ENCODE results near the gene ASB1.

Gene ASB1

DNA sequence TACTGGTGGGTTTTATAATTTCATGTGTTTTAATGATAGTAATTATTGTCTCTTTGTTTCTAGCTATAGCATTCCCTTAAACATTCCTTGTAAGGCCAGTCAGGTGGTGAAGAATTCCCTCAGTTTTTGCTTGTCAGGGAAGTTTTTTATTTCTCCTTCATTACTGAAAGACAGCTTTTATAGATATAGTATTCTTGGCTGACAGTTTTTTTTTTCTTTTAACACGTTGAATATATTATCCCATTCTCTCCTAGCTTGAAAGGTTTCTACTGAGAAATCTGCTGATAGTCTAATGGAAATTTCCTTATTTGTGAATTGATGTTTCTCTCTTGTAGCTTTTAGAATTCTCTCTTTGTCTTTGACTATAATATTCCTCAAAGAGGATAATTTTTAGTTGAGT is 46.8 kb downstream of the ASB1 start:
- DNase-seq: no peak

DNA sequence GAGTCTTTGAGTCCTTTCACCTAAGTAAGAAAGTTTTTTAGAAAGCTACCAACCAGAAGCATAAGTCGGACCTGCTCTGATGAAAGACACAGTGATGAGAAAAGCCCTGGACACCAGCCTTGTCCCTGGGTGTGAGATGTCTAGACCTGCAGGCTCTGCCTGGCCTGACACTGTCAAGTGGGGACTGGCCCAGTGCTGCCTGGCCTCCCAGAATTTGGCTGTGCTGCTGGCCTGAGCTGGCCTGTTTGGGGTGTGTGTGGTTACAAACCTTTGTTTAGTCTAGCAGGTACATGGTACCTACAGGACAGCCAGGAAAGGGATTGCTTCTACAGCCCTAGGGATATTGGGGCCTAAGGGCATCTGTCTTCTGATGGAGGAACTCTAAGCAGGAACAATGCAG is 48.3 kb downstream of the ASB1 start:
- no peak for DNase-seq

DNA sequence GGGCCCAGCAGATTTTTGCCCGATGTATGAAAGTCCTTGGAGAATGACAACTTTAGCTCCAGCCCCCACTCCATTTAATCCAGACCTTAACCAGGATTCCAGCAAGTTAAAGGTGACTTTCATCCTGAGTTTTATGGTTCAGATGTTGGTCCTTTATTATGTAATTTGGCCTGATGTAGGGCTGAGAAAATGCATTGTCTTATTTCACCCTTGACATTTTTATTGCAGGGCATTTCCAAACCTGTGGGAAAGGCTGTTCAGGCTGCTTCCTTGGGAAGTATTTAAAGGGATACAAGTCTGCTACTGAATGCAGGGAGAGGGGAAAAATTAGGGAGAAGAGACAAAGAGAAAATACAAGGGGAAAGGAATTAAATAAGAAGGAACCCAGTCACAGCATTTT is 48.8 kb downstream of the ASB1 start:
- DNase-seq: no peak

DNA sequence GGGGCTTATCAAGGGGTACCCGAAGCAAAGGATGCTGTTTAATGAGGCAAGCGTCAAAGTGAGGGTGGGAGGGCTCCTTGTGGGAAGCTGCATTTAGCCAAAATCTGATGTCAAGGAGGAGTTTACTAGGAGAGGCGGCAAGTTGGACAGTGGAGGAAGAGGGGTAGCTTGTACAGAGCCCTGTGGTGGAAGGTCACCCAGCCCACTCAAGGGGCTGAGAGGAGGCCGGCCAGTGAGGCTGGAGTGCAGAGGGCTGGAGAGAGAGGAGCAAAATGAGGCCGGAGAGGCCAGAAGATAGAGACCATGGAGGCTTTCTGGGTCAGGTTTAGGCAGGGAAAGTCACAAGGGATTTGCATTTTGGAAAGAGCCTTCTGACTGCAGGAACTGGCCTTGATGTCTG is 49.5 kb downstream of the ASB1 start:
- DNase-seq: no peak

DNA sequence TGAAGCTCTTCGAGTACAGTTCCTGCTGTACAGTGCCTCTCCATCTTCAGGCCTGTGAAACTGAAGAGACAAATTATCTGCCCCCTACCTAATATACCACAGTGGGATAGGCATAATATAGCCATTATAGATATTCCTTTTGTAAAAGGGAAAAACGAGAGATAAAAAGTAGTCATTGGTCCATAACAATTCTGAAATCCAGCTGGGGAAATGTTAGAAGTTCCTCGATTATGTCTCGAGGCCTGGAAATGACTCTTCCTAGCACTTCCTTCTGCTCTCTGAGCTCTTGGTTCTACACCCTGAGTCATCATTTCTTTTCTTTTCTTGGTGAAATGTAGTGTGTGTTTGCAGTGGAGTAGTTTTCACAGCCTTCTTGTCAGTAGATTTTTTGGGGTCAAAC is 51.5 kb downstream of the ASB1 start:
- no peak for DNase-seq

DNA sequence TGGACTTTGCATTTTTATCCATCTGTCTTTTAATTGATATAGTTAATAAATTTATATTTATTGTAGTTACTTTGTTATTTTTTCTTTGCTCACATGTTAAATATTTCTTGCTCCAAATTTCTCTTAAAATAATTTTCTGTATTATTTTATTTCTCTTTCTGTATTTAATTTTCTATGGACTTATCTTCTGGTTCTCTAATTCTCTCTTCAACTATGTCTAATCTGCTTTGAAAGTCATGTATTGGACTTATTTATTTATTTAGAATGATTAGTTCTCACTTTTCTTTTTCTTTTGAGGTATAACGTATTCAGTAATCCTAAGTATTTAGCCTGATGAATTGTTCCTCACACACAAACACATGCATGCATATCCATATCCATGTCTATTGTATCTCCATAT is 53.1 kb downstream of the ASB1 start:
- no peak for DNase-seq

DNA sequence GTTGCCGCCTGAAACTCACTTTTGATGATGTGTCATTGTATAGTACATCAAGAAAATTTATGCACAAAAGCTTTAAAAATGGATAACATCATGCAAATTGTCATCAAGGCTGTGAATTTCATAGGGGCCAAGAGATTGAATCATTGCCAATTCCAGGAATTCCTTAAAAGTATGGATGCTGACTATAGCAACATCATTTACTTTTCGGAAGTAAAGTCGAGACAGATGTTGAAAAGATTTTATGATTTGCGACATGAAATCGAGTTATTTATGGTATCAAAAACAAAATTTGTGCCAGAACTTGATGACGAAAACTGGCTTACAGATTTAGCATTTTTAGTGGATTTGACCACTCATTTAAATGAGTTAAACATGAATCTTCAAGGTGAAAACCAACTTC is 56.3 kb downstream of the ASB1 start:
- no peak for DNase-seq

DNA sequence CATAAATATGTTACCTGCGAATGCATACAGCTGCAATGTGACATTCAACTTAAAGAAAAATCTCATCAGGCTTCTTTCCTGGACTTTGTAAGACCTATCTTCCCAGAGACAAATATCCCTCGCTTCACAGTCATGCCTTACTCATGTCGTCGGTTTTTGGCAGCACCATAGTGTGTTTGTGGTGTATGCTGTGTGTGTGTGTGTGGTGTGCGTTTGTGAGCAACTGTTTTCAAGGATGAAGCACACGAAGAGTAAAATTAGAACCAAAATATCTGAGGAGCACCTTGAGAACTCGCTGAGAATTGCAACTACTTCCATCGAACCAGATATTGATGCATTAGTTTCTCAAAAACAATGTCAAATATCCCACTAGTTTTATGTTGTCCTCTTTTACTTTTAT is 56.9 kb downstream of the ASB1 start:
- DNase-seq: no peak

DNA sequence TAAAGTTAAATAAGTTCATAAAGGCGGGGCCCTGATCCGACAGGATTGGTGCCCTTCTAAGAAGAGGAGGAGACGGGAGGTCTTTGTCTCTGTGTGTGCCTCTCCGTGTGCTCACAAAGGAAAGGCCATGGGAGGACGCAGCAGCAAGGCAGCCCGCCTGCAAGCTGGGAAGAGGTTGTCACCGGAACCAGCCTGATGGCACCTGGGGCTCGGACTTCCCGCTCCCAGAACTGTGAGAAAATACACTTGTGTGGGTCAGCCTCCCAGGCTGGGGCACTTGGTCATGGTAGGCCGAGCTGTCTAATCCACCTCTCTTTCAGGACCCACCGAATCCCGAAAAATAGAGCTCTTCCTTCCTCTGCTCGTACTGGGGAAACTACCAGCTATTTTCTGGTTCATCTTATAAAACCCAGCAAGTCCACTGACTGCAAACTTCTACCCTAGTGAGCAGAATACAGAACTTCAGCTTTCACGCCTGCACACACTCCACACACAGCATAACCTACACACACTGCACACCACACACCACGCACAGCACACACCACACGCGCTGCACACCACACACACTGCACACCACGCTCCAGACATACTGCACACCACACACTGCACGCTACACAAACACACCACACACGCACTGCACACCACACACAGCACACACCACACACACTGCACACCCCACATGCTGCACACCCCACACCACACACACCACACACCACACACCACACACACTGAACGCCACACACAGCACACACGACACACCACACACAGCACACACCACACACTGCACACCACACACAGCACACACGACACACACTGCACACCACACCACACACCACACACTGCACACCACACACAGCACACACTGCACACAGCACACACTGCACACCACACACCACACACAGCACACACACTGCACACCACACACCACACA is 58.1 kb downstream of the ASB1 start:
- no peak for DNase-seq

DNA sequence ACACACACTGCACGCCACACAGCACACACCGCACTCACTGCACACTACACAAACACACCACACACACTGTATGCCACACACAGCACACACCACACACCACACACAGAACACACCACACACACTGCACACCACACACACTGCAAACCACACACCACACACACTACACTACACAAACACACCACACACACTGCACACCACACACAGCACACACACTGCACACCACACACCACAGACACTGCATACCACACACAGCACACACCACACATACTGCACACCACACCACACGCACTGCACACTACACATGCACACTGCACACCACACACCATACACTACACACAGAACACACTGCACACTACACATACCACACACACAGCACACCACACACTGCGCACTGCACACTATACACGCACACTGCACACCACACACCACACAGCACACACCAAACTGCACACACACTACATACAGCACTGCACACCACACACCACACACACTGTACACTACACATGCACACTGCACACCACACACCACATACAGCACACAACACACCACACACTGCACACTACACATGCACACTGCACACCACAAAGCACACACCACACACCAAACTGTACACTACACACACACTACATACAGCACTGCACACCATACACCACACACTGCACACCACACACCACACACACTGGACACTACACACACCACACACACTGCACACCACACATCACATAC is 59.6 kb downstream of the ASB1 start:
- no peak for DNase-seq

DNA sequence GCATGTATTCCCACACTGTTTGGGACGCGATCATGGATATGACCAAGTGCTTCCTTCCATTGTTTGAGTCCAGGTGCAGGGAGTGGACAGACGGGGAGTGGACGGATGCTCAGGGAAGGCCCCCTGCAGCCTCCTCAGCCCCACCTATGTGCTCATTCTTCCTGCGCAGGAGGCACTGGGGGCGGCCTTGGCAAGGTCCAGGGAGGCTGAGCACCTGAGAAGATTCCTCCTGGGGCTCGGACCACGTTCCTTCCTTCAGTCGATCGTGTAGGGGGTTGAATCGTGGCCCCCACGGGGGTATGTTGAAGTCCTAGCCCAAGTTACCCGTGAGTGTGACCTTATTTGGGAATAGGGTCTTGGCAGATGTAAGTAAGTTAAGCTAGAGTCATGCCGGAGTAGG is 60.4 kb downstream of the ASB1 start:
- no peak for DNase-seq

DNA sequence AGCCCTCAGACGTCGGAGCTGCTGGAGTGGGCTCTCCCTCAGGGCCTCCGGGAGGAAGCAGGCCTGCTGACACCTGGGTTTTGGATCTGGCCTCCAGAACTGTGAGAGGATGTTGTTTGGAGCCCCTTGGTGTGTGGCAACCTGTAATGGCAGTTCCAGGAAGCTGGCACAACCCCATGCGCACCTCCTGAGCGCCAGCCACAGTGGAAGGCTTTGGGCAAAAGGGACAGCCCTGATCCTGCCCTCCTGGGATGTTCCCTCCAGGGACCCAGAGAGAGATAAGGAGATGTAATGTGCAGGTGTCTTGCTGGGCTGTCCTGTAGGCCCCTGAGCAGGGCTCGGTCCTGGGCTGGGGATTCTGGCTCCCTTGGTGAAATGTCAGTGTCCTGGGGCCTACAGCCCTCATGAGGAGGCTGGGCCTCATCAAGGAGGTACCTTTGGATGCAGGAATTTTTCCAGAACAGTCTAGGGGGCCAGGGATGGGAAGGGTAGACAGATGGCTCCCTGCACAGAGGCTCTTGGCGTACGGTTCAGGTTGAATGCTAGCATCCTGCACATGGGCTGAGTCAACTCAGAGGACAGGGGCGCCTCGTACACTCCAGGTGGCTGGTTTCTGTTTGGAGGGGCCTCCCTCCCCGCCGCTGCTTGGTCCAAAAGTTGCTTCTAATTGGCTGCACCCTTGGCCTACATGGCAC is 61.1 kb downstream of the ASB1 start:
- no peak for DNase-seq

DNA sequence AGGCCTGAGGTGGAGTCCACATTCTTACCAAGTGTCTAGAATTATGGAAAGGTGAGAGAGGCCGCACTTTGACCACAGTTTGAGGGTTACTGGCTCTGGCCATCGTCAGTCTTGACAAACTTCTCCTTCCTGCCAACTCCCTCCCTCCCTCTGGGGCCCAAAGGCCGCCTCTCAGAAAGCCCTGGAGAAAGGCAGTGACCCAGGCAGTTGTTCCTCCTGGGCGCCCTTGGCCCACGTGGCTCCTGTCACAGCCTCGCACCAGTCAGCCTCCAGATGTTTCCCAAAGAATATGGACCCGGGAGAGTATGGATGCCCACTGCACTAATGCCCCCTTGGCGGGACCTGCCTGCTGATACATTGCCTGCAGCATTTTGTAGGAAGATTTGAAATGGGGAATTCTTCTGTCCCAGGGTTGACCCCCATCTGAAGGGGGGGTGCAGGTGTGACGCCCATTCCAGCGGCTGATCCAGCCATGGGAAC is 61.7 kb downstream of the ASB1 start:
- DNase-seq: no peak

DNA sequence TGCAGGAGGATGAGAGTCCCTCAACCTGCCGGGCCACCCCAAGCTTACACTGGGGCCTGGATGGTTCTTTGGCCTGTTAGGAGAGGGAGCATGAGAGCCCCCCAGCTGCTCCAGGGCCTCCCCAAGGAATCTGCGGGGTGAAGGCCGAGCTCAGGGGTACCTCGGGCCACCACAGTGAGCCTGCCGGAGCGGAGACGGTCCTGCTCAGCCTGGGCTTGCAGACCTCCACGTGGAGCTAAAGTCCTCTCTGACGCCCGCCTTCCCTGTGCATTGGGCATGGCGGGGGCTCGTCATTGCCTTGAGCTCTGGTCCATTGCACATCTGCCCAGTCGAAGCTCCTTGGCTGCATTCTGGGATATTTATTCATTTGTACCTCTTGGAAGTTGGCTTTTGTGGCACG is 62.7 kb downstream of the ASB1 start:
- no peak for DNase-seq

DNA sequence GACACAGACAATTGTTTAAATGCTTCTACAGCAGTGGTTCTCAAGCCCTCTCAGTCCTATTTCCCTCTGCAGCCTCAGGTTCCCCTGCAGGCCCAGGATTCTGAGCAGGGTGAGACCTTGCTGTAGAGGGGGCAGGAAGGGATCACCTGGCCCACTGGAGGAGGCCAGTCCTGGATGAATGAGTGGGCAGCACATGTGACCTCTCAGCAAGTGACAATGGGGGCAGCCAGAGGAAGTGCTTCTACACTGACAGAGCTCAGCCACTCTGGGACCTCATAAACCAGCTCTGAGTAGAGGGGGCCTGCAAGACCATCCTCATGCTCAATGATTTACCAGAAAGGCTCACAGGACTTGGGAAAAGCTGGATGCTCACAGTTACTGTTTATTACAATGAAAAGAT is 63.2 kb downstream of the ASB1 start:
- DNase-seq: no peak

DNA sequence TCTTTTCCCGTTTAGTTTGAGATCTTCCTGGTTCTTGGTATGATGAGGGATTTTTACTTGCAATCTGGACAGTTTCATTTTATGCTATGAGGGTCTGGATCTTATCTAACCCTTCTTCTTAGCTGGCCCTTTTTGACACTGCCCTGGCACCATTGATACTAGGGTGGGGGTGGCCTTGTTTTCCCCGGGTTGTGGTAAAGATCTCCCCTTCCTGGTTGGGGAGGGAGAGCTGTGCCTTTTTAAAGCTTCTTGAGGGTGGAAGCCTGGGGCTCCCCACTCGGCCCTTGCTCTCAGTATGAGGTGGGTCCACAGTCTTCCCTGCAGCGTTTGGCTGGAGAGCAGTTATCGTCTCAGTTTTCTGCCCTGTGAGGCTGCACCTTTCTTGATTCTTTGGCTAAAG is 66.1 kb downstream of the ASB1 start:
- DNase-seq: no peak

DNA sequence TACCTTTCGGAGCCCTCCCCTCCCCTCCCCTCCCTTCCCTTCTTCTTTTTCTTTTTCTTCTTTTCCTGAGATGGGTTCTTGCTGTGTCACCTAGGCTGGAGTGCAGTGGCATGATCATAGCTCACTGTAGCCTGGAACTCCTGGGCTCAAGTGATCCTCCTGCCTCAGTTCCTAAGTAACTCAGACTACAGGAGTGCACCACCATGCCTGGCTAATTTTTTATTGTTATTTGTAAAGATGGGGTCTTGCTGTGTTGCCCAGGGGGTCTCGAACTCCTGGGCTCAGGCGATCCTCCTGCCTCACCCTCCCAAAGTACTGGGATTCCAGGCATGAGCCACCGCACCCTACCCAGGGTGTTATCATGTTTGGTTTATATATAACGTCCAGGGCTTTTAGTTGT is 66.7 kb downstream of the ASB1 start:
- no peak for DNase-seq

DNA sequence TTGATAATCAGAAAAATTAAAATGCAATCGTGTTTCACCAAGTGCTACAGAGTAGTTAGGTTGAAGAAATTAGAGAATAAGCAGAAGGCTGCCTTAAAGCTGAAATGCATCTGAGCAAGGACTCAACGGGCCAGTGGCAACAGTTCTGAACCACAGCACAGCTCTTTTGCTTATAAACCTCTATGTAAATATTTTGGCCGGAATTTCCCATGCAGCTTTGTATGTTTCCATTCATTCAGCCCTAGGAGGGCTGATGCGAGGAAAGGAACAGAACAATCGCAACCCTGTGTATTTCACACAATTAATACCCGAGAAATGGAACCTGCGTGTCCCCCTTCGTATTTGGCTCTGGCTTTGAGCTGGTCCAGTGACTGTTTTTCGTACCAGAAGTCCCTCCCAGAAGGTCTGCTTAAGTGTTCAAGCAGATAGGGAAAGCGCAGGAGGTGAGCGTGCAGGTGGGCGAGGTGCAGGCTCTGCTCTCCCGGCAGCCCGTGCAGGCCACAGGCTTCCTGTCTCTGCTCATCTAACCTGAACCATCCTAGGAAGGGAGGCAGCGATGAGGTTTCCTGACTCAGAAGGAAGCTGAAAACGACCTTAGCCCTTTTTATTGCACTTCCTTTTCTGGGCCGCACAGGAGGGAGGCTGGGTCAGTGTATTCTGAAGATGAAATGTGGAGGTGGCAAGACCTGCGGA is 67.3 kb downstream of the ASB1 start:
- no peak for DNase-seq

DNA sequence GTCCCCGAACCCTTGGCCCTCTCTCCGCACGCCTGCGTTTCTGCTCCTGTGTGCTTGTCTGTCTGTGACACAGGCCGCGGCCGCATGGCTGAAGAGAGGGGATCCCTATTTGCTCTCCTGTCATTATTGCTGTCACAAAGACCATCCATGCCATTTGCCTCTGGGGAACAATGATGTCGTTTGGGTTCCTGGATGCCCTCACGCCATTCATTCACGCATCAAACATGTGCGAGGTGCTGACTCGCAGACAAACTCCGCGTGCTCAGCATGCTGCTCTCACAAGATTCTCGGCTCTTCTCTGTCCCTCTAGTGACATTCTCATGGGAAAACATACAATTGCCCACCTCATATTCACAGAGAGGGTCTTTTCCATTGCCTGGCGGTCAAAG is 67.8 kb downstream of the ASB1 start:
- DNase-seq: no peak

DNA sequence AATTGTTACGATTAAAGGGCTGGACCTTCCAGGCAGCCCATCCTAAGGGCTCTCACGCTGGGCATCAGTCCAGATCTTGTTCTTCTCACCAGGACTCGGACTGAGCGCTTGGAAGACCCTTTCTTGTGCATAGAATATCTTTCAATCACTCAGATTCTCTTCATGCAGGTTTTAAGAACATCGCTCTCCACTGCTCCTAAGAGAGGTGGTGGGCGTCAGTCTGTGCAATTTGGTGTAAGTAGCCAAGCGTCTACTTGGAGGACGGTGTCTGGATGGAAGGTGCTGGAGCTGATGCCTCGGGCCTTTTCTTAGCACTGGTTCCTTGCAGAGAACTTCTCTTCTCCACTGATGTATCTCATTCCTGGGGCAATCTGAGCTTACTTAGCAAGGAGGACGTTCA is 68.7 kb downstream of the ASB1 start:
- no peak for DNase-seq

DNA sequence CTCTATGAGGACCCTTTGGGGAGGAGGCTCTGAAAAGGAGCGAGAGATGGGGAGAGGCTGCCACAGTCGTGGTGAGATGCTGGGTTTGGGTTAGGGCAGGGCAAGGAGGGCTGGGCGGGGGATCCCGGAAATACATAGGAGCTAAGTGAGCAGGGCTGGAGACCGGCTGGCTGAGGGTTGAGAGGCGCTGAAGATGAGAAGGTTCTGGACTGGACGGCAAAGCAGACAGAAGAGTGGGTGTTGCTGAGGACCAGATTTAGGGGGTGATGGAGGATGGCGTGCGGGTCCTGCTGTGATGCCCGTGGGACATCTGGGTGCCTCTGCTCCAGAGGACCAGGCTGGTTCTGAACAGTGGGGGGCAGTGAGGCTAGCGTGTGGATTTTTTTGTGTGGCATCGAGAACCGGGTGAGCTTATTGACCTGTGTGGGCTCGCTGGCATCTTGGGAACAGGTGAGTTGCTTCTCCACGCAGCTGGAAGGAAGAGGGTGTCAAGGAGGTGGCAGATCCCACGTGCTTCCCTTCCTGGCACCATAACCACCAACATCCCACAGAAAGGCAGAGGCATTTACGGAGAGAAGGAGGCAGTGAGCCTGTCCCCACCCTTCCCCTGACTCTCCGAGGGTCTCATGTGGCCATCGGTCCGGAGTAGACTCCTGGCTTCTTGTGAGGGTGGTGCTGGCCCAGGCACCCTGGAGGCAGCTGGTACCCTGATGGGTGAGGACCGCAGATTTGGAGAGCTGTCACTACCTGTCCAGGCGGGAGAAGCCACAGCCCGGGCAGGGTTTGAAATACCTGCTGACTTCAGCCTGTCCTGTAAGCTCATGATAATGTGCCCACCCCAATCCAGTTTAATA is 70.3 kb downstream of the ASB1 start:
- no peak for DNase-seq

DNA sequence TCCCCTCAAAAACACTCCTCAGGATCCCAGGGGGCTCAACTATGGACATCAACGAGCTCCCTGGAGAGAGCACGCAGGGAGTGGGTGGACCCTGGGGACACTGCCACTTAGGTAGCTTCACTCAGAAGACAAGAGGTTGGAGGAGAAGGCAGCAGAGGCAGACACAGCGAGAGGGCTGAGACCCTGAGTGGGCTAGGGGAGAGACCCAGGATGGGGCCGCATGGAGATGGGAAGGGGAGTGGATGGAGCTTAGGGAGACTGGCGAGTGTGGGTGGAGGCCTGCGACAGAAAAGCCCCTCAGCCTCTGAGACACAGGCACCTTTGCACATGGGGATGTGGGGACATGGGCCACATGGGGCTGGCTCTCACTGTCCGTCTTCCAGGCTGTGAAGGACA is 70.9 kb downstream of the ASB1 start:
- DNase-seq: no peak

Data from NCI-H1694 treated with DMSO at 0.1 percent for 48 hours (cell line).